NCI-H2196 treated with DMSO at 0.1 percent for 48 hours (cell line): ENCODE results near the gene NMU.
"Not testable (repeated sequence)": the region's sequence is repeated elsewhere in the genome, so short reads cannot be mapped to it uniquely, and the experiment has no call there.

Experiments
- DNase-seq: peaks from one replicate; lab custom pipeline; 2025; ENCODE audit not compliant: unreplicated experiment; lab: John Stamatoyannopoulos, UW

The NMU gene

GRCh38 chr4:55635741-55636655 is at the start of gene NMU:
Gene NMU (minus strand): TSS chr4:55636298. CDS start chr4:55636192, 106 bp downstream.
- no peak for DNase-seq

GRCh38 chr4:55684276-55684675 is 48.2 kb upstream of the NMU start:
- no peak for DNase-seq

- DNase-seq = not testable (repeated sequence)
Observed at GRCh38 chr4:55682797-55683196, 46.7 kb upstream of the NMU start.

- no peak for DNase-seq
Observed at GRCh38 chr4:55682295-55682694, 46.2 kb upstream of the NMU start.

- DNase-seq = no peak
Observed at GRCh38 chr4:55681430-55681829, 45.3 kb upstream of the NMU start.

GRCh38 chr4:55675196-55675793 is 39.2 kb upstream of the NMU start:
- no peak for DNase-seq

- no peak for DNase-seq
Observed at GRCh38 chr4:55673424-55673823, 37.3 kb upstream of the NMU start.

- no peak for DNase-seq
Observed at GRCh38 chr4:55671667-55672066, 35.6 kb upstream of the NMU start.

- no peak for DNase-seq
Observed at GRCh38 chr4:55670695-55671094, 34.6 kb upstream of the NMU start.

GRCh38 chr4:55668449-55668848 is 32.4 kb upstream of the NMU start:
- DNase-seq = no peak

GRCh38 chr4:55666535-55666934 is 30.4 kb upstream of the NMU start:
- no peak for DNase-seq

- no peak for DNase-seq
Observed at GRCh38 chr4:55663145-55663544, 27.0 kb upstream of the NMU start.

- DNase-seq = no peak
Observed at GRCh38 chr4:55661398-55662056, 25.4 kb upstream of the NMU start.

GRCh38 chr4:55658657-55659056 is 22.6 kb upstream of the NMU start:
- no peak for DNase-seq

GRCh38 chr4:55654131-55654530 is 18.0 kb upstream of the NMU start:
- no peak for DNase-seq

GRCh38 chr4:55650483-55650882 is 14.4 kb upstream of the NMU start:
- DNase-seq = no peak

GRCh38 chr4:55637272-55637820 is 1.2 kb upstream of the NMU start:
- no peak for DNase-seq

- no peak for DNase-seq
Observed at GRCh38 chr4:55636656-55636999, 530 bp upstream of the NMU start.

- DNase-seq = no peak
Observed at GRCh38 chr4:55635282-55635681, 816 bp downstream of the NMU start.

GRCh38 chr4:55634417-55635128 is 1.5 kb downstream of the NMU start:
- DNase-seq = no peak

GRCh38 chr4:55633903-55634302 is 2.2 kb downstream of the NMU start:
- no peak for DNase-seq
